CD4-positive, alpha-beta T cell treated with Interleukin-6 for 4 hours (primary cell): Measurements from ENCODE around the gene CAMK1D.
"Not testable (repeated sequence)": the region's sequence is repeated elsewhere in the genome, so short reads cannot be mapped to it uniquely, and the experiment has no call there.

Source experiments
- DNase-seq: peaks from one replicate; pipeline ENCODE4 v3.0.0-alpha.2; 2020; ENCODE audit warnings: mixed read lengths

Gene CAMK1D

DNA sequence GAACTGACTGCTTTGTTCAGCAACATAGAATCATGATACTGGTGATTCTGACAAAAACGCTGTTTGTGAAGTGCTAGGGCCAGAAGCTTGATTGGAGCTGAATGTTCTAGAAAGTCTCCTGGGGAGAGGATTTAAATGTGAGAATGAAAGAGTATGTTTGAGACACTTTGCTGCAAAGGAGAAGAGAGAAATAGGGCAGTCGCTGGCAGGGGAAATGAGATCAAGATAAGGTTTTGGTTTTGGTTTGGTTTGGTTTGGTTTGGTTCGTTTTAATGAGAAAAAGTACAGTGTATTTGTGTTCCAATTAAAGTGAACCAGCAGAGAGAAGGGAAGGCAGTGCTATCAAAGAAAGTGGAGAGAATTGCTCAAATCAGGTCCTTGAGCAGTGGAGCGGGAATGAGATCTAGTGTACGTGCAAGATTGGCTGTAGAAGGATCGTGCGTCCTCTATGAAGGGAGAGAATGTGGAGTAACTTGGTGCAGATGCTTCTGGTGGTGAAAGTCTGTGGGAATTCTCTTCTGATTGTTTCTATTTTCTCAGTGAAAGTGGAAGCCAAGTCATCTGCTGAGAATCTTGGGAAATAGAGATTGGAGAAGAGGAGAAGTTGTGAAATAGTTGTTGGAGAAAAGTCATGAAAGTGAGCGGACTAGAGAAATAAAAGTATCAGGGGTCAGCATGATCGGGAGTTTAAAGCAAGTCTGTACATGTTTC is 381.6 kb downstream of the CAMK1D start:
- DNase-seq, result no peak

GRCh38 chr10:12733271-12733670 is 383.9 kb downstream of the CAMK1D start:
- DNase-seq, result no peak

DNA sequence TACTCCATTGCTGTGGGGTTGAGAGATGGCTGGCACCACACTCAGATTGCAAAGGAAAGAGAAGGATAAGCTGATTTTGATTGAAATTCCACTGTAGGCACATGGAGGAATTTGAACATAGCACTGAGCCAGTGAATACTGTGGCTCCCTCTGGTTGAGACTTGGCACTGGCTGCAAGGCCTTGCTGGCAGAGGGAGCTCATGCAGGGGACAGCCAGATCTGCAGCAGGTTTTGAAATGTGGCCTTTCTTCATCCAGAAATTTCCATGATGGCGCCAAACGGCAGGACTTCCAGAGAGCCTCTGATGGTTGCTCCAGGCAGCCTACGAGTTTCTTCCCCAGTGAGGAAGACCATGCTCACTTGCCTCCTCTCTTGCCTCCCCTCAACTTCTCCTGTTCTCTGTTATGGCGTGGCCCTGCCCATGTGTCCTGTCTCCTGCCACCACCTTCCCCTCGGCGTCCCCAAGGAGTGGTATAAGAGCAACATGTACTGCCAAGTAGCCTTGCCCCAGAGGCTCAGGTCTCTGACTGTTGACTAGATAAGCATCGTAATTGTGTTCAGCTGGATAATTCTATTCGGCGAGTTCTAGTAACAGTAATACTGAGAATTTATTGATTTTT is 386.6 kb downstream of the CAMK1D start:
- DNase-seq, result no peak

- DNase-seq, result no peak
Observed at GRCh38 chr10:12740813-12741212, 391.5 kb downstream of the CAMK1D start.

DNA sequence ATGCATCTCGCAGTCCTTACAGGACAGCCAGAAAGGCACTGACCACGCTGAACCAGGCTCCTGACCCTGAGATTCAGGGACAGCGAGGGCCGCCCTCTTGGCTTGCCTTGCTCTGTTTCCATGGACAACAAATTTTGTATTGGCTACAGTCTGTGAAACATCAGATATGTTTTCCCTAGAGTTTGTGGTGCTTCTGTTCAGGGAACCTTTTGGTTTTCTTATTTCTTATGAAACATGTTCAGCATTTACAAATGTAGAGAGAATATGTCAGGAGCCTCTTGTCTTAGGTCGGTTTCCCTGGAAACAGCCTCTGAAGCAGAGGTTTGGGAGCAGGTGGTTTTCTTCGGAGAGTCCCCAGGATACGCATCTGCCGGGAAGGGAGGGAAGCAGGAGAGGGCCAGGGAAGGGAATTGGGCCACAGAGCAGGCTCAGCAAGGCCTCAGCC is 392.0 kb downstream of the CAMK1D start:
- DNase-seq, result no peak

GRCh38 chr10:12742771-12743170 is 393.4 kb downstream of the CAMK1D start:
- DNase-seq, result no peak

DNA sequence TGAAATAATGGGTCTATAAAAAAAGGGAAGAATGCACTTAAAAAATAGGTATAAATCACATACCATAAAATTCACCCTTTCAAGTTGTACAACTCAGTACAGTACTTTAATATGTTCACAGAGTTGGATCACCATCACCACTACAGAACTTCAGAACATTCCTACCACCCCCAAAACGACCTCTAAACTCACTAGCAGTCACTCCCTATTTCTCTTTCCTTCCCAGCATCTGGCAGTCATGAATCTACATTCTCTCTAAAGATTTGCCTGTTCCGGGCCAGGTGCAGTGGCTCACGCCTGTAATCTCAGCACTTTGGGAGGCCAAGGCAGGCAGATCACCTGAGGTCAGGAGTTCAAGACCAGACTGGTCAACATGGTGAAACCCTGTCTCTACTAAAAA is 394.1 kb downstream of the CAMK1D start:
- not testable (repeated sequence) for DNase-seq

GRCh38 chr10:12743941-12744340 is 394.6 kb downstream of the CAMK1D start:
- no peak for DNase-seq

- DNase-seq, result no peak
Observed at GRCh38 chr10:12748186-12748585, 398.8 kb downstream of the CAMK1D start.

GRCh38 chr10:12749760-12750478 is 400.6 kb downstream of the CAMK1D start:
- DNase-seq, result no peak

DNA sequence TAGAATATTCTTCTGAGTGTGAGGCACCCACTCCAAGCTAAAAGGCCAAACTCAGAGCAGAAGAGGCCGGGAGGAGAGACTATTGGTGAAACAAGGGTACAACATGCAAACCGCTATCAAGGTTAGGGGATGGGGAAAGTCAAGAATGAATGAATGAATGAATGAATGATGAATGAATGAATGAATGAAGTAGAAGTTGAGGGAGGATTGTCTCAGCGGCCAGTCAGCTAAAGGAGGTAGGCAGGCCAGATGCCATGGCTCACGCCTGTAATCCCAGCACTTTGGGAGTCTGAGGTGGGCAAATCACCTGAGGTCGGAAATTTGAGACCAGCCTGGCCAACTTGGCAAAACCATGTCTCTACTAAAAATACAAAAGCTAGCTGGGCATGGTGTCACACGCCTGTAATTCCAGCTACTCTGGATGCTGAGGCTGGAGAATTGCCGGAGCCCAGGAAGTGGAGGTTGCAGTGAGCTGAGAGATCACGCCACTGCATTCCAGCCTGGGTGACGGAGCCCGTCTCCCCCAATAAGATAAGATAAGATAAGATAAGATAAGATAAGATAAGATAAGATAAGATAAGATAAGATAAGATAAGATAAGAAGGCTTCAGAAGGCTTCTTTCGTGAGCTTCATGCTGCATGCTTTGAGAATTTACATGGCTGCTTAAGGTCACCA is 401.3 kb downstream of the CAMK1D start:
- no peak for DNase-seq

- no peak for DNase-seq
Observed at GRCh38 chr10:12755075-12755474, 405.7 kb downstream of the CAMK1D start.

DNA sequence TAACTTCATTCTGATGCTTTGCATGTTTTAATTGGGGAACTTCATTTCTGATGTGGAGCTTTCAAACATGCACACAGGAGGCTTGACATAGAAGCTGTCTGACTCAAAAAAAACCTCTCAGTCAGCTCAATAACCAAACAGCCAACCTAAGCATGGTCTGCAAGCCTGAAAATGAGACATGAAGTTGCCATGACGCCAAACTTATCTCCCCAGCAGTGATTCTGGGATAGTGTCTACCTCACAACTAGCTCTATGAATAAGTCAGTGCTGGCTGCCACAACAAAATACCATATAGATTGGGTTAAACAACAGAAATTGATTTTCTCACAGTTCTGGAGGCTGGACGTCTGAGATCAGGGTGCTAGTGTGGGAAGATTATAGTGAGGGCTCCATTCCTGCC is 408.0 kb downstream of the CAMK1D start:
- no peak for DNase-seq

DNA sequence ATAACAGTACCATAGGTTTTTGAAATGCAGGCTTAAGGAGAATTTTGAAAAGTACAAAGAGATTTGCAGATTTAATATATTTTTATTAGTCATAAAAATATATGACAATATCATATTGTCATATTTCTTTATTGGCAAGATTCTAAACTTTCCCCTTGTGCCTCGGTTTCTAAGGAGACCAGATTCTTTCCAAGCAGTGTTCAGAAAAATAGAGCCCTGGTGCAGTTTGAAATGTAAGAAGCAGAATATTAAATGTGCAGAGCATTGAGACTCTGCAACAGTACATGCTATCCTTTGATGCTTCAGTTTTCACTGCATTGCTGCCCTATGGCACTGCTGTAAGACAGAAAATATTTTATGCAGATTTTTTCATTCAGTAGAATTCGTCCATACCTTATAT is 408.9 kb downstream of the CAMK1D start:
- no peak for DNase-seq

- no peak for DNase-seq
Observed at GRCh38 chr10:12766223-12766622, 416.9 kb downstream of the CAMK1D start.

- DNase-seq, result no peak
Observed at GRCh38 chr10:12768156-12769100, 419.1 kb downstream of the CAMK1D start.

GRCh38 chr10:12769323-12770044 is 420.1 kb downstream of the CAMK1D start:
- no peak for DNase-seq

DNA sequence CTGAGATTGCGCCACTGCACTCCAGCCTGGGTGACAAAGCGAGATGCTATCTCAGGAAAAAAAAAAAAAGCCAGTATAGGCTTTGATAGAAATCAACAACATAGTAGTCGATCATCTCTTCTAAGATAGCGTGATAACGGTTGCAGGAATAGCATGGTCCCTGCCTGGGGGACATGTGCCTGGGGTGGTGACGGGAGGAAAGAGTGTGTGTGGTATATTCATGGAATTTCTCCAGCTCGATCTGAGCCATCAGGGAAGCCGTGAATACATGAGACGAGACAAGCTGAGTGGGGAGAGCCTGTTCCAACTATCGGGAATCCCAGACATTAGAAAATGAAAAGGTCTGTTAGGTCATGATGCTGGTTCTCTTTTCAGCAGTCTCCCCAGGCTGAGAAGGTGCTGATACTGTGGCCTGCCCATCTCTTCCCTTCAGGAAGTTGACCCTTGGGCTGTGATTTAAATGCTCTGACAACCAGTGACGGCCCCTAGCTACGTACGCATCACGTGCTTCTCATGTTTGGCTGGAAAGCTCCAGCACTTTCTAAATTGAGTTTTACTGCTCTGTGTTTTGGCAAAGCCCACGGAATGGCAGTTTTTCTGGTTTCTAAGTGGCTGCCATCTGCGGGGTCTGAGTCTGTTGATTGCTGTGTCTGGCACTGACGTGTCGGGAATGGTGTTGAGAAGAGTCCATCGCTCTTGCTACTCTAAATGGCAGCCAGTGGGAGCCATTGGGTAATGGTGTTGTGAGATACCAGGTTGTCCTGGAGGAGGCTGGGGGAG is 422.8 kb downstream of the CAMK1D start:
- DNase-seq, result no peak

- DNase-seq, result no peak
Observed at GRCh38 chr10:12772797-12773587, 423.6 kb downstream of the CAMK1D start.
